Pulmonary artery endothelial cell (primary cell): ENCODE measurements around the gene ALLC. TPM values are rescaled to one million over a fixed set of nuclear protein-coding genes. Genes with fewer than 3 reads are reported as not detected.
"Not testable (repeated sequence)": the region's sequence is repeated elsewhere in the genome, so short reads cannot be mapped to it uniquely, and the experiment has no call there.

Source experiments
- DNase-seq: peaks from one replicate; pipeline ENCODE4 v3.0.0-alpha.2; 2011; ENCODE audit warnings: low read depth, low spot score
- total RNA-seq: library from RNA; depleted of rRNA; stranded (reverse); fragments of >200 nt; gene quantifications from 2 replicates; pipeline ENCODE4 v1.2.3, GENCODE V29; 2014

ALLC gene
- total RNA-seq, 1 donor from 2014 or later: not detected

DNA sequence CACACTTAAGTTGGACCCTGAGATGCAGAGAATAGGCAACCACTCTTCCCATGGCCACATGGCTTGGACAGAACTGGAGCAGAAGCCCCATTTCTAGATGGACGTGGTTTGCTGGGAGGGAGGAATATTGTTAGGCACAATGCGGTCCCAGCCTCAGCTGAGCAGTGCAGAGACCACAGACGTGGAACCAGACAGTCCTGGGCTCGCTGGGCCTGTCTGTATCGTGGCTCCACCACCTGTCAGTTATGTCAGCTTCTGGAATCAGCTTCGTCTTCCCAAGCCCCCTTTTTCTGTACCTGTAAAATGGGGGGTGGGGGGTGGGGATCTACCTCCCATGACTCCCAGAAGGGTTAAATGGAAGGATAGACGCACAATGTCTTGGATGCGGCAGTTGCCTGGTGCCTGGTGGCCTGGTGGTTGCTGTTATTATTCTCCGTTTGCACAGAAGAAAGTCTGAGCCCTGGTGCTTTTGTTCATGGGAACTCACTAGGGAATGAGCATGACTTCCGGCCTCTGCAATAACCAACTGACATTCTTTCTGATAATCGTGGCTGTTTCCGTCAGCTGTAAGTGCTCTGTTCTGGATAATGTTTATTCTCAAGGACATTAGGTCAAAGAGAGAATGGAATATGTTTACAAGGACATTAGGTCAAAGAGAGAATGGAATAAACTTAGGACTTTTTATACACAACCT, 31.7 kb upstream of the ALLC start:
- DNase-seq: peak; percentile 44

- no peak for DNase-seq
Observed at GRCh38 chr2:3626812-3627499, 31.0 kb upstream of the ALLC start.

DNA sequence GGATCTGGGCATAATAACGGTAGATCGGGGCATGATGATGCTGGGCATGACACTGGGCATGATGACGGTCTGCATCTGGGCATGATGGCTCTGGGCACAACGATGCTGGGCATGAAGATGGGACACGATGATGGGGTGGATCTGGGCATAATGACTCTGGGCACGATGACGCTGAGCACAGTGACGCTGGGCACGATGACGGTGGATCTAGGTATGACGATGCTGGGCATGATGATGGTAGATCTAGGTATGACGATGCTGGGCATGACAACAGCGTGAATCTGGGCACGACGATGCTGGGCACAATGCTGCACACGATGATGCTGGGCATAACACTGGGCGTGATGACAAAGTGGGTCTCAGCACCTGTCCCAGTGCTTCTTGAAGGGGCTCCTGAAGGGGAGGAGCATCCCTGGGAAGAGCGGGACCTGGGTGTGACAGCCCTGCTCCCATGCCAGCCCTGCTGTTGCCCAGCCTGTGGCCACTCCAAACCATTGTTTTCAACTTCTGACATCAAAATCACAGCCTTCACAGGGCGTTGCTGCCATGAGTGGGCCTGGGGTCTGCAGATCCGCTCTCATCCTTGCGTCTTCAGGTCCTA, 30.4 kb upstream of the ALLC start:
- DNase-seq: no peak

GRCh38 chr2:3628241-3628679, 29.7 kb upstream of the ALLC start:
- DNase-seq: no peak

DNA sequence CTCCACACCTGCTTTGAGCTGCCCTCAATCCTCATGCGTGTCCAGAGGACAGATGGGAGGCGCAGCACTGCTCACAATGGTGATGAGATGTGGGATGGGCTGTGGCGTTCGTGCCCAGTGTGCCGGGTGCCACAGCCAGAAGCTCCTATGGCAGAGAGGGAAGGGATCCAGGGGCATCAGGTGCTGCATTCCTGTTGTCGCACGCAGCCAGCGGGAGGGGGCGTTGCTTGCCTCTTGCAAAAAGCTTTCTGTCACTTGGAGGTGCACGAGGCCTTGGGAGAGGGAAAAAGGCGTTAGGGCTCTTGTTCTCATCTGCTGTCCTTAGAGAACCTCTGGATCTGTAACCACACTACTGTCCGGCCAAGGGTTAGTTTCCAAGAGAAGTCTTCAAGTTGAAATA, 29.2 kb upstream of the ALLC start:
- DNase-seq: no peak

DNA sequence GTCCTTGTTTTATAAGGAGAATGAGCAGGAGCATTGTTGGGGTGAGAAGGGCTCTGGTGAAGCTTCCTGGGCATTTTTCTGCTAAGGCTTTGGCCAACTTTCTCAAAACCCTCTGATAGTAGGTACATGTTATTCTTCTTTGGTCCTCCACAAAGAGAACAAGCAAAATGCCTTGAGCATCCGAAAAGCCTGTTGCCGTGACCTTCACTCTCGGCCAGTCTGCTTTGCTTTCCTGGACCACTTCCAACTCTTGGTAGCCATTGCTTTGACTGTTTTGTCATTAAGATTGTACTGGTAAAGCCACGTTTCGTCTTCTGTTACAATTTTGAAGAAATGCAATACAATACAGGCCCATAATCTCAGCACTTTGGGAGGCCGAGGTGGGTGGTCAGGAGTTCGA, 27.4 kb upstream of the ALLC start:
- DNase-seq: no peak

DNA sequence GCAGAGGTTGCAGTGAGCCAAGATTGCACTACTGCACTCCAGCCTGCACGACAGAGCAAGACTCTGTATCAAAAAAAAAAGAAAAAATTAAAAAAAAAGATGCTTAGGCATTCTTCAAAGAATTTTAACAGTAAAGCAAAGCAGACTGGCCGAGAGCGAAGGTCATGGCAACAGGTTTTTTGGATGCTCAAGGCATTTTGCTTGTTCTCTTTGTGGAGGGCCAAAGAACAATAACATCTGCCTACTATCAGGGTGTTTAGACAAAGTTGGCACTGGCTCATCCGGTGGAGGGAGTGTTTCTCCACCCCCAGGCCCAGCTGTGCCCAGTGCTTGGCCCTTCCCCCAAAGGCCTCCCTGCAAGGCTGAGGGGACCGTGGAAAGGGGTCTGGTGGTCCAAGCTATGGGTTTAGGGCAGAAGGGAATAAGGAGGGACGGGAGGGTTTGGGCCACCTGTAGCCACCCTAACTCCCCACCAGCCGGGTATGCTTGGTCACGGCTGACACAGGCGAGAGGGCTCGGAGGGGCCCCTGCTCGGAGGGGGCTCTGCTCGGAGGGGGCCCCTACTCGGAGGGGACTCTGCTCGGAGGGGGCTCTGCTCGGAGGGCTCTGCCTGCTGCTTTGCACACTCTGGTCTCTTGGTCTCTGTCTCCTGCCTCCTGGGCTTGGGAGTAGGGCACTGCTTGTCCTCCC, 26.7 kb upstream of the ALLC start:
- no peak for DNase-seq

DNA sequence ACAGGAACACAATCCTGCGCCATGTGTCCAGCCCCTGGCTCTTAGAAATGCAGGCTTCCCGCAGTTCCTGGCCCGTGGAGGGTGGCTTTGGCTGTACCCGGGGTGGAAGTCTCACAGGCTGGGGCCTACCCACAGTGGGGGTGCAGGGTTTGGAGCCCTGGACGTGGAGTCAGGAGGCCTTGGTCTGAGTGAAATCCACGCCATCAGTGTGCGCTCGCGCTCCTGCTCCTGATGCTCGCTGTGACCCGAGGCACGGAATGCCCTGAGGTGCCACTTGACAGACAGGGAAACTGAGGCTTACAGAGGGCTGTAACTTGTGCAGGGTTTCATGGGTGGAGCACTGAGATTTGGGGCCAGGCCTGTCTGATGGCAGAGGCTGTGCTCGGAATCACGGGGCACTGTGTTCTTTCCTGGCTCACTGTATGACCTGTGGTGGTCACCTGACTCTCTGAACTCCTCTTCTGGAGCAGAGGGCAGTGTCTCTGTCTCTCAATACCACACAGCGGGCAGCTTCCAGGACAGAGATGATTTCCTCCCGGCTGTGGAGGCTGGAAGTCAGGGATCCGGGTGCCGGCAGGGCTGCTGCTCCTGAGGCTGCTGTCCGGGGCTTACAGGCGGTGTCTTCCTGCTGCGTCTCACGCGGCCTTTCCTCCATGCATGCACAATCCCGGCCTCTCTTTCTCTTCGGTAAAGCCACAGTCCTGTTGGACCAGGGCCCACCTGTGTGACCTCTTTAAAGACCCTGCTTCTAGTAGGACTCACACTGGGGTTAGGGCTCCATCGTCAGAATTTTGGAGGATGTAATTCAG, 25.9 kb upstream of the ALLC start:
- DNase-seq: no peak

DNA sequence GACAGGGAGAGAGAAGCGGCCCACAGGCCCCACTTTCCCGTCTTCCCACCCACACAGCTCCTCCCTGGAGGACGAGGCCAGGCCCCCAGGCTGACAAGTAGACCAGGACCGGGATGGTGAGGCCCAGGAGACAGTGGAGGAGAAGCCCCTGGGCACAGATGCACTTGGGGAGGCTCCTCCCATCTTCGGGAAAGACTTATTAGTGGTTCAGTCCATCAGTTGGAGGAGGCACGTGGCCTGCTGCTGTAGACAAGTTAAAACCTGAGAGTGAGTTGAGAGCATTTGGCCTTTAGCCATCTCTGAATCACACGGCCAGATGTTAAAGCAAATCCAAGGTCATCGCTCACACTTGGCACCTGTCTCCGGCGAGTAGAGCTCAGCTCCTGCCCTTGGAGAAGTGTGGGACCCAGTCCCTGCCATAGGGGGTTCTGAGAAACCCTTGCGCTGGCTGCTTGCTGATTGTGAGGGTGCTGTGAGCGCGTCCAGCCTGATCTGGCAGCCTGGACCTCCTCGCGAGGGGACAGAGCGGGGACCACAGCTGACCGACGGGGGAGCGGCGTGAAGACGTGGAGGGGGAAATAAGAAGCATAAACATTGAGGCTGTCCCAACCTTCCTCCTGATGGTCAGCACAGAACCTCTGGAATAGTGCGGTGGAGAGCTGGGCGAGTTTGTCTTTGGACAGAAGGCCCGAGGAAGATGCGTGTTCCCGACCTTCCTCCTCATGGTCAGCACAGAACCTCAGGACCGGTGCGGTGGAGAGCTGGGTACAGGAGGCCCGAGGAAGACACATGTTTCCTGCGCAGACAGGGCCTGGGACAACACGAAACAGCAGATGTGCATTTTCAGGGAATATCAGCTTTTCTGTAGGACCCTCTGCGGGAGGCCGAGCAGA, 24.7 kb upstream of the ALLC start:
- DNase-seq: no peak

- no peak for DNase-seq
Observed at GRCh38 chr2:3633982-3634595, 23.9 kb upstream of the ALLC start.

DNA sequence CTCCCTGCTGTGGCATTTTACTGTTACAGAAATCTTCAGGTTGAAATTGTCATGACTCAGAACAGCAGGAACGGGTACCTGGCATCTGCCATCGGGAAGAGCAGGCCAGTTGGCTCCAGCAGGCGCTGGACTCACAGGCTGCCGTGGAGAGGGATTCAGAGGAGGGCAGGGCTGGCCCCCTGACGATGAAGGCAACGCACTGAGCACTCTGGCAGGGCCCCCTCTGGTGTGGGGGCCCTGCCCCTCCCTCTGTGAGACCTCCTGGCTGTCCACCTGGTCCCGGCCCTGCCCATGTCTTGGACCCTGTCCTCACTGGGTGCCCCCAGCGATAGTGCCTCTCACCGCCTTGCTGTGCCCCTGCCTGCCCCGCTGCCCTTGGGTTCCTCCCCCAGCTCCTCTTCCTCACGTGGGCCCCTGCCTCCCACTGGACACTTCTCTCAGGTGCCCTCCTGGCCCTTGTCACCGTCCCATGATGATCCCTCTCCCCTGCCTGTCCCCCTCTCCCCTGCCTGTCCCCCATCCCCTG, 23.3 kb upstream of the ALLC start:
- no peak for DNase-seq

GRCh38 chr2:3635171-3635974, 22.6 kb upstream of the ALLC start:
- no peak for DNase-seq

DNA sequence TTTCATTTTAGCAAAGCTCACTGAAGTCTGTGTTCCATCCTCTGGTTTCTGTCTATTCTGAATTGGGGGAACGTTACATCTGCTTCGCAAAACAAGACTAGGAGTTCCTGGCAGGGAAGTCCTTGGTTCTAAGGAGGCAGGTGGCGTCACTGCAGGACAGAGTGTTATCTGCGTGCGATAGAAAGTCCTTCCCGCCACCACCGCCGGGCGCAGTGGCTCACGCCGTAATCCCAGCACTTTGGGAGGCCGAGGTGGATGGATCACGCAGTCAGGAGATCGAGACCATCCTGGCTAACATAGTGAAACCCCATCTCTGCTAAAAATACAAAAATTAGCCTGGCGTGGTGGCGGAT, 22.0 kb upstream of the ALLC start:
- DNase-seq: not testable (repeated sequence)

DNA sequence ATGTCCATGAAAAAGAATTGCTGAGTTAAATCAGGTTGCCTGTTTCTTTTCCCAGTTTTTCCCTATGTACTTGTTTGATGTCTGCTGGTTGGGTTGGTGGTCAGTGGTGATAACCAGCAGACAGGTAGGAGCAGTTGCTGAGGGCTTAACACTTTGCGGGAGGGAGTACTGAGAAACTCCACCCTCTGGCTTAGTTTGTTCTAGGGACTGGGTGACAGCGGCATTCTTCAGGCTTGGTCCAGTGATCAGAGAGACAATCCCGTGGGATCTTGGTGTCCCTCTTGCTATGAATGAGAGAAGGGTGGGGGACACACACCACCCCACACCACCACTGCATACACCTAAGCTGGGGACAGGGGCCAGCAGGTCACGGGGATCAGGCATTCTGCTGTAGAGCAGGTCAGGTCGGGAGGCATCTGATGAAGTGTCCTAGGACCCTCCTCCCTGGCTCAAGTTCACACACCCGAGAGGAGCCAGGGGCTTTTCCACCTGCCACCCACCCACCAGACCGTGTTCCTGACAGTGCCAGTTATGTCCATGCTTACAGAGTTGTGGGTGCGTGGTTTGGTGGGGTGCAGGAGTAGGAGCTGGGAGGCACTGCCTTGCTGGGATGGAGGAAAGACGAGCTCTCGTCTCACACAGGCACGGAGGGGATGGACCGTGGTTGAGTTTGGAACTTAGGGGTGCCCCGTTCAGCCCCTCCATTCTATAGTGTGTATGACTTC, 21.3 kb upstream of the ALLC start:
- no peak for DNase-seq

DNA sequence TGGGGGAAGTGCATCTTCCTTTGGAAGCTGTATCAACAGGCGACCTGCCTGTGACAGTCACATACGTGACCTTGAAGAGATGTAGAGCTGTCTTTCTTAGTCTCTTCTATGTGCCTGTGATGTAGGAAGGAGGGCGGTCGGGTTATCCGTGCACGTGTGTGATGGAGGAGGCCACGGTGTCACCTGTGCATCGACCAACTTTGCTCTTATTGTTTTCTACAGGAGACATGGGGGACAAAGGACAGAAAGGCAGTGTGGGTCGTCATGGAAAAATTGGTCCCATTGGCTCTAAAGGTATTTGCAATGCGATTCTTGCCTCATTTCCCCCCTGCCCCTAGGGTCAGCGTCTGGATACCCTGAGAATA, 20.7 kb upstream of the ALLC start:
- DNase-seq: no peak

GRCh38 chr2:3637692-3638455, 20.1 kb upstream of the ALLC start:
- DNase-seq: no peak

DNA sequence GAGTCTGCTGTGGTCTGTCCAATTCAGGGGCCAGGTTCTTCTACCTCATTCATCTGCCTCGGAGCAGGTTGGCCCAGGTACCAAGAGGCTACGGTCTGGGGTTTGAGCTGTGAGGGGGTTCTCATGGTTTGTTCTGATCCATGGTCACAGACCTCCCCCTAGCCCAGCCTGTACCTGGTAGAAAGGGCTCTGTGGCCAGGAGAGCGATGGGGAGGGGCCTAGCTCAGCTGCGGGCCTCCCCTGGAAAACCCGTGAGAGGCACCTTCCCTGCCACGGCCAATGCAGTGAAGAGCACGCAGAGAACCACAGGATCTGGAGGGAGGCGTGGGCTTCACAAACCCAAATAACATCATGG, 19.6 kb upstream of the ALLC start:
- DNase-seq: no peak
